ENCODE results near the gene COX20. TPM values are rescaled to one million over a fixed set of nuclear protein-coding genes. Genes with fewer than 3 reads are reported as not detected.
A peak's percentile ranks its signal among the peaks of the same experiment; 100 is the strongest.
"Not testable (repeated sequence)": the region's sequence is repeated elsewhere in the genome, so short reads cannot be mapped to it uniquely, and the experiment has no call there.

The COX20 gene
- total RNA-seq, 1 donor from 2014 or later, result 17.4 TPM

DNA sequence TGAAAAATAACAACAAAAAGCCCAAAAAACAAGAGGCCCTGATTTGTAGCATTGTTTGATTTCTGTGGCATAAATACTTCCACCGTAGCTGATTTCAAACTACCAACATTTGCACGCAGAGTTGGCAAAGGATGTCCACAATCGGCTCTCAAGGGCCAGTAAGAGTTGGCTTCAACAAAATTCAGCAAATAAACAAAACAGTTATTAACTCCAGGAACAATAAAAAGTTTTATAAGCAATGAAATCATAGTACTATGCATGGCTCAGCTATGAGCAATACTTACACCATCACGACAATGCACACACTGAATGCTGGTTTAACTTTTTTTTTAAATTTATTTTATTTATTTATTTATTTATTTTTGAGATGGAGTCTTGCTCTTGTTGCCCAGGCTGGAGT lies 8.7 kb upstream of the COX20 start:
- ATAC-seq, result no peak

DNA sequence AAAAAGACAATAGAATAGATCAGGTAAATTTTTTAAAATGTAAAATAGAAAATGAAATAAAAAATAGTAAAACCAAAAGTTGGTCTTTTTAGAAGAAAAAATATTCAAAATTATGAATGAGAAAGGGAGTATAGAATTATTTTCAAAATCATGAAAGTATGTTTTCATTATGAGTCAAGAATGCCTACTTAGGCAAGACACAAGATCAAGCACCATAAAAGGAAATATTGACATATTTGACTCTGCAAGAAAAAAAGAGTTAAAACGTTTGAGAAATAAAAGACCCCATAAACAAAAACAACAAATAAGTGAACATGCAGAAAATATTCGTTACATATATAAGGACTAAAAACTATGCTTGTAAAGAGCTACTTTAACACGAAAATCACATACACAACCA lies 4.8 kb upstream of the COX20 start:
- ATAC-seq, result no peak

DNA sequence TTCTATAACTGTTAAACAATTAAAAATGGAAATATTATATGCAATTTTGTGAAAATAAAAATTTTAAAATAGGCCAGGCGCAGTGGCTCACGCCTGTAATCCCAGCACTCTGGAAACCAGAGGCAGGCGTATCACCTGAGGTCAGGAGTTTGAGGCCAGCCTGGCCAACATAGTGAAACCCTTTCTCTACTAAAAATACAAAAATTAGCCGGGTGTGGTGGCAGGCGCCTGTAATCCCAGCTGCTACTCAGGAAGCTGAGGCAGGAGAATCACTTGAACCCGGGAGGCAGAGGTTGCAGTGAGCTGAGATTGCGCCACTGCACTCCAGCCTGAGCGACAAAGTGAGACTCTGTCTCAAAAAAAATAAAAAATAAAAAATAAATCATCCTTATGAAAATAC lies 2.2 kb upstream of the COX20 start:
- not testable (repeated sequence) for ATAC-seq

DNA sequence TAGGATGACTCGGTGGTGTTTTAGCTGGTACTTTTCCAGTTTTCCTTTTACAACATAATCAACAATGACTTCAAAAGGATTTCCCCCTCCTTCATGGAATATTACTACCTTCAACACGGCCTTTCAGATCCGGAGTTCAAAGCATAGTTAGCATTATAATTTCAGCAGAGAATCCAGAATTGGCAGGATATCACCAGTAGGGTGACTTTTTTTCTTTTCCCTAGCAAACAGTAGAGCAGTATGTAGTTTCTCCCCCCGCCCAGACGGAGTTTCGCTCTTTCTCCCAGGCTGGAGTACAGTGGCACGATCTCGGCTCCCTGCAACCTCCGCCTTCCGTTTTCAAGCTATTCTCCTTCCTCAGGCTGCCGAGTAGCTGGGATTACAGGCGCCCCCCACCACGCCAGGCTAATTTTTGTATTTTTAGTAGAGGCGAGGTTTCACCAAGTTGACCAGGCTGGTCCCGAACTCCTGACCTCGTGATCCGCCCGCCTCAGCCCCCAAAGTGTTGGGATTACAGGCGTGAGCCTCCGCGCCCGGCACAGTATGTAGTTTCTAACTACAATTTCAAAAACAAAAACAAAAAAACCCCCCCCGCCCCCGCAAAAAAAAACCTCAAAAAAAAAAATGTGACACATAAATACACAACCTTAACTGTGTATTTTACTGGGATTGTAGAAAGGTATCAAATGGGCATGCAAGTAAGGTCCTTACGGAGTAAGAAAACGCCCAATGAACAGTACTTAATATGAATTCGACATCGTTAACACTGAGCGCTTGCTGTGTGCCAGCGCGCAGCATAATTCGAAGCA lies 1.5 kb upstream of the COX20 start:
- ATAC-seq, result peak; percentile 38

GRCh38 chr1:244834543-244835275 lies 749 bp upstream of the COX20 start:
- peak; percentile 73 for ATAC-seq

DNA sequence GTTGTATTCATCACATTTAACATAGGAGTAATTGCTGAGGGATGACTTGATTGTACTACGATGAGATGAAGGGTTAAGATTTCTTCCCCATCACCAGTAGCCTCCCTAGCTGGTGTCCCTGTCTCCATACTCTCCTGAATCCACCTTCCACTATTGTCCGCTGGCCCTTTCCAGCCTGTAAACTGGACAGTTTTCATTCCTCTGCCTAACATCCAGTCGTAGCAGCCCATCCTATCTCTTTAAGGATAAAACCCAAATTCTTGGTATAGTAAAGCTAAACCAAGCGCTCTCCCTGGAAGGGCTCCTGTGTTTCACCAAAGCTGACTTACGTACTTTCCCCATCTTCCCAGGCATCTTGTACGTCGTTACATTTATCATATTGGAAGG lies 670 bp downstream of the COX20 start:
- ATAC-seq, result no peak

- no peak for ATAC-seq
Observed at GRCh38 chr1:244836584-244836983, 1.1 kb downstream of the COX20 start.

DNA sequence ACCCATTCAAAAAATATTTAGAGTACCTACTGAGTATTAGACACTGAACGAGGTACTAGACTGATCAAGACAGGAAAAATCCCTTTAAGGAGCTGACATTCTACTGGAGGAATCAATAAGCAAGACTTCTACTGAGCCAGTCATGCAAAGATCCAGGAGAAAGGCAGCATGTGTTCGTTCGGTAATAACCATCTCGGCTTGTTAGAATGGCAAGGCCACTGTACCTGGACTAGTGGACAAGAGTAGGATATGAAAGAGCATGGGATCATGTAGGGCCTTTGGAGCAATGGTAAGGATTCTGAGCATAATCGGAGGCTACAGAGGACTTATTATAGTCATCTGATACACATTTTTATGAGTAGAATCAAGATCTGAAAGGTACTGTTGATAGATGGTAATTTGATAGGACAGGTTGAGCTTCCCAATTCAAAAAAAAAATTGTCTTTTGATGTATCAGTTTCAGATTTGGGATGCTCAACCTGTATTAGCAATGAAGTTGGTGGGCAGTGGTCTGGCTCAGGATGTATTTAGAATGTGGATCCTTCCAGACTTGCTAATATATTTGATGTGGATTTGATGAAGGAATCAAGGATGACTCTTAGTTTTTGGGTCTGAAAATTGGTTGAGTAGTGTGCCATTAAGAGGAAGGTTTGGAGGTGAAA lies 2.3 kb downstream of the COX20 start:
- ATAC-seq, result no peak

DNA sequence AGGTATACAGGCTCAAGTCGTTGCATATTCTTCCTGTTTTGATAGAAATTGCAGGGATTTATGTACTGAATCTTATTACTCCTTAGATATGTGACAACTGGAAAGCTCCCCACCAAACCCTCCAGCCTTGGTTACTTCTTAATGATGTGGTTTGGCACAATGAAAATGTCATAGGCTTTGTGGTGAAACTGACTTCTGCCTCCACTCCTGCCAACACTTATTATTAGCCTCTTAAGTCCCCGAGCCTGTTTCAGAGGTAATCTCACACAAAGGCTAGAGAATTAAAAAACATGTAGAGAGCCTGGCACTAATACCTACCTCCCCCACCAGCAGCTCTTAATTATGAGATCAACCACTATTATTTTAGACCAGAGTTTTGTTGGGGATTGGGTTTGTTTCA lies 4.2 kb downstream of the COX20 start:
- no peak for ATAC-seq

DNA sequence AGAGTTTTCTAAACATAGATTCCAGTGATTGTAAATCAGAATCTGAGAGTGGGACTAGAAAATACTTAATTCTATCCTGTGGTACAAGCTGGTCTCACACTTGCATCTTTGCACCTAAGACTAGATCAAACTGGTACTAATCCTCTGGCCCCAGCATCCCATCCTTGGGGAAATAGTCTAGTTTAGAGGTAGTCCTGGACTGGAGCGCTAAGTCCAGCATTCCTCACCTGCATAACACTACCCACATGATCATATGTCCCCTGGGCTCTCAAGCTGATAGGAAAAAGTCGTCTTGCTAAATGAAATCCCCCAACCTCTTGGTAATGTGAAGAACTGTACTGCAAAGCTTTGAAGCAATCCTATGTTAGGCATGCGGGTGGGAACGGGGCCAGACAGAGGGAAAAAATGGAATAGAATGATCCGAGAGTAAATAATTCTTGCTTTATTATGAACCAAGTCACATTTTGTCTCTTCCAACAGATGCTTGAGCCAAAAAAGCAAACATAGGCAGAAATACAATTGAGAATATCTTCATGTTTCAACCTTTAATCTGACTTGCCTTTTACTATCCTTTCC lies 4.8 kb downstream of the COX20 start:
- ATAC-seq, result no peak

DNA sequence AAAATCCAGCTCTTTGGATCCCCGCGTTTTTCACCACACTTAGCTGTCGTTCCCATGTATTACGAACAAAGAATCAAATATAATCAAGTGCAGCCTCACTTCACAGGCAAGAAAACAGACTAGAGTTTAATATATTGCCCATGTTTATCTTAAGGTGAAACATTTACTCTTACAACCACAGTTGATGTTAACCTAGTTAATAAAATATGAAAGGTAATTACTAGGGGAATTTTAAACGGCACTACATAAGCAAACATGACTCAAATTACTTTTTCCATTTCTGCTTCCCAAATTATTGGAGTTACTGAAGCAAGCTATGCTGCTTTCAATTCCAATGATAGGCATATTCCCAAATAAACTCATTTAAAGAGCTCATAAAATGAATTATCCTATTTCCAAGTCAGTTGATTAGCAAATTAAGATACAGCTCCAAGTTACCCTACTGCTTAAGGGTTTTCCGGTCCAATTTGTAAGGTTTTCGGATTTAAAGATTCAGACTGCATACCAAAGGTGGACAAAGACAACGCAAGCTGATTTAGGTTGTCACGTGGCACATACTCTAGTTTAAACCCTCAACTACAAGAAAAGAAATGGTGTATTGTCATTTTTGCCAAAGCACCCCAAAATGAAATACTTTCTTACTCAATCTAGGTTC lies 5.9 kb downstream of the COX20 start:
- no peak for ATAC-seq

GRCh38 chr1:244843148-244843978 lies 7.9 kb downstream of the COX20 start:
- ATAC-seq, result no peak

DNA sequence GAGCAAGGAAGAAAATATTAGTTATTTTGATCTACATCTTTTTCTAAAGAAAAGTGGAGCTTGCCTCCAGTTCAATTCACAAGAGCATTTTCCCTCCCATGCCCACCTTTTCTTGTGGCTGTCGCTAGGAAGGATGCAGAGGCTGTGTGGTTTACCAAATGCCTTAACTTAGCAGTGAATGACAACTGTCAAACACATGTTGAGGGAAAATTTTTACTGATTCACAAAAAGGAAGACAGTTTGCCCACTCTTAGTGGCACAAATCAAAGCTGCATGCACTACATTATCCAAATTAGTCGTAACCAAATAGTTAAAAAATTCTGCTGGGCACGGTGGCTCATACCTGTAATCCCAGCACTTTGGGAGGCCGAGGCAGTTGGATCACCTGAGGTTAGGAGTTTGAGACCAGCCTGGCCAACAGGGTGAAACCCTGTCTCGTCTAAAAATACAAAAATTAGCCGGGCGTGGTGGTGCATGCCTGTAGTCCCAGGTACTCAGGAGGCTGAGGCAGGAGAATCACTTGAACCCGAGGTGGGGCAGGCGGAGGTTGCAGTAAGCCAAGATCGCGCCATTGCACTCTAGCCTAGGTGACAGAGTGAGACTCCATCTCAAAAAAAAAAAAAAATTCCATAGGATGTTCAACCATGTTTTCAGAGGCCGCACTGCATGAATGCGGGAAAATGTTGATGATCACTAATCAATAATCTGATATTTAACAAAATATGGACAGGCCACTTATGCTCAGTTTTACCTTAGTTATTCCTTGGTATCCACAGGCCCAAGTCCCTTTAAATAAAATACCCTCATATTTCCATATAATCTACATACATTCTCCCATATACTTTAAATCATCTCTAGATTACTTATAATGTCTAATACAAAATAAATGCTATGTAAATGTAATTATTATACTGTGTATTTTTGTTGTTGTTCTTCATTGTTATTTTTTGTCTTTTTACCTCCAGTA lies 9.0 kb downstream of the COX20 start:
- no peak for ATAC-seq

- ATAC-seq, result no peak
Observed at GRCh38 chr1:244846653-244847052, 11.2 kb downstream of the COX20 start.

DNA sequence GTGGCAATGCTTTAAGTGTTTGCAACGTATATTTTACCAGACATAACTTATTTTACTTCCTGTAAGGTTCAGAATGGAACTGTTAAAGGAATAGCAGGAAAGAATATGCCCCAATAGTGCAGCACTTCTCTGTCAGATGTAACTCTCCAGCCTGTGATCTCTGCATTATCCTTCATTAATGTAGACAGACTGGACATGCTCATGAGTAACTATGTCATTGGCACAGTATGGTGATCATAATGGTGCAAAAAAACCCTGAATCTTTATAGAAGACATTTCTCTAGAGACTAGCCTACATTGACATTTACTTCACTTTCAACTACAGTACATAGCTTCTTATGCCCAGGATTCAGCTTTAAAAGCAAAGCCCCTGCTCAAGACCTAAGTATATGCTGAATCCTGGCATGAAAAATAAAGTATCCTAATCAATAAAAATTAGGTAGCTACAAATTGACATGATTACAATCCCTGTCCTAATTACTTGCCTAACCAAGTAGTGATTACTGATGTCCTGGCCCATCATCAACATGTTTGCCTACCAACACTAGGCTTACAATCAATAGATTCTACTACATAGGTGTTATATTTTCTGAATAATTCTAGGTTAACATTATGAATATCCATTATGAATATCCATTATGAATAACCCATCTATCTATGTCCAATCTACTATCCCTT lies 13.9 kb downstream of the COX20 start:
- no peak for ATAC-seq

DNA sequence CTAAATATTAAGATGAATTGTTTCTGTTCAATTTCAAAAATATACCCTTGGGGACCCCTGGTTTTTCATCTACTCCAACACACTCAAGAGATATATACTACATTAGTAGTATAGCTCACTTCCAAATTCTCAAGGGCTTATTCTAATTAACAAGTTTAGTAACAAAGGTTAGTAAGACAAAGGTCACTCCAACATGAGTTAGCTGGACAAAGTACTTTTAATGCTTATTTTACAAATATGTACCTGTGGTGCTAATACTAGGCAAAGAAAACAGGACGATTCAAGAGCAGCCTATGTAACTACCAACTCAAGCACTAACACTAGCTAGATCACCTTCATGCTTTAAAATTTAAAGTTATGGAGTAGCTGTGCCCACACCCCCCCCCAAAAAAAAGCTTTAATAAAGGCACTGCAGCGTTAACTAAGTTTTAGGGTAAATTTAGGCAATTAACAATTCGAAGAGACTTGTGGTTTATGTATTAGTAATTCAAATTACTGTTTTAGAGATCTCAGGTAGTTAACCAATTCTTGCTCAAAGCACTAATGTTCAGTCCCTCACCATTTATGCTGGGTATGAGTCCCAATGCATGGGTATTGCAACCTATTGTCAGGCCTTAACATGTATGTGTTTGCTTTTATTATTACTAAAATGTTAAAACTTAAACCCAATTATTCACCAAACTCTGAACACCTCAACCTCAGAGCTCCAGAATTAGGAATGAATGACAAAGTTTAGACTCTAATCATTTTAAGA lies 14.8 kb downstream of the COX20 start:
- no peak for ATAC-seq

GRCh38 chr1:244850896-244851295 lies 15.4 kb downstream of the COX20 start:
- no peak for ATAC-seq

GRCh38 chr1:244851546-244852231 lies 16.2 kb downstream of the COX20 start:
- ATAC-seq, result no peak

- no peak for ATAC-seq
Observed at GRCh38 chr1:244852694-244853093, 17.2 kb downstream of the COX20 start.

Measured in esophagus mucosa (tissue), 1 donor.